HTR-8/SVneo (cell line): ENCODE data around the gene NAIP.
"Not testable (repeated sequence)": the region's sequence is repeated elsewhere in the genome, so short reads cannot be mapped to it uniquely, and the experiment has no call there.

Experiments
- DNase-seq: peaks from one replicate; pipeline ENCODE4 v3.0.0; 2011; ENCODE audit warnings: low spot score, mixed read lengths; ENCODE audit not compliant: insufficient read length
- FAIRE-seq: peaks from 2 replicates; lab custom pipeline; 2011; peaks lifted over from hg19 to GRCh38; lab: Jason Lieb, UNC

NAIP gene

GRCh38 chr5:71025289-71025953 lies at the start of gene NAIP:
Gene NAIP (minus strand): TSS chr5:71025339. CDS start chr5:71012915, 12,424 bp downstream.
- not testable (repeated sequence) for DNase-seq, FAIRE-seq

- DNase-seq, FAIRE-seq: not testable (repeated sequence)
Measured at GRCh38 chr5:71067262-71067928, 42.3 kb upstream of the NAIP start, which contains the start of gene GTF2H2. Gene GTF2H2 (minus strand): TSS chr5:71067676. CDS start chr5:71062763, 4,913 bp downstream.

GRCh38 chr5:71061322-71061721 lies 36.2 kb upstream of the NAIP start:
- not testable (repeated sequence) for FAIRE-seq, DNase-seq

- not testable (repeated sequence) for FAIRE-seq, DNase-seq
Measured at GRCh38 chr5:71059426-71059825, 34.3 kb upstream of the NAIP start.

- not testable (repeated sequence) for DNase-seq, FAIRE-seq
Measured at GRCh38 chr5:71044808-71045207, 19.7 kb upstream of the NAIP start.

GRCh38 chr5:71044128-71044527 lies 19.0 kb upstream of the NAIP start:
- FAIRE-seq: not testable (repeated sequence)

GRCh38 chr5:71031046-71031776 lies 6.1 kb upstream of the NAIP start:
- not testable (repeated sequence) for DNase-seq, FAIRE-seq

More at GRCh38 chr5:71044128-71044527, 19.0 kb upstream of the NAIP start:
- not testable (repeated sequence) for DNase-seq

GRCh38 chr5:71020643-71021042 lies 4.5 kb downstream of the NAIP start:
- not testable (repeated sequence) for FAIRE-seq, DNase-seq

- not testable (repeated sequence) for FAIRE-seq
Measured at GRCh38 chr5:71018376-71019005, 6.6 kb downstream of the NAIP start.

GRCh38 chr5:71014176-71014575 lies 11.0 kb downstream of the NAIP start:
- no peak for DNase-seq
- FAIRE-seq: no peak

More at GRCh38 chr5:71018376-71019005, 6.6 kb downstream of the NAIP start:
- not testable (repeated sequence) for DNase-seq

GRCh38 chr5:71013575-71013974 lies 11.6 kb downstream of the NAIP start:
- DNase-seq: peak; percentile 13
- FAIRE-seq: no peak

- no peak for FAIRE-seq
- DNase-seq: no peak
Measured at GRCh38 chr5:71011194-71011792, 13.8 kb downstream of the NAIP start.

GRCh38 chr5:71006983-71007382 lies 18.2 kb downstream of the NAIP start:
- DNase-seq, FAIRE-seq: not testable (repeated sequence)

GRCh38 chr5:70984882-70985281 lies 40.3 kb downstream of the NAIP start:
- not testable (repeated sequence) for DNase-seq, FAIRE-seq

- not testable (repeated sequence) for FAIRE-seq, DNase-seq
Measured at GRCh38 chr5:70967220-70967619, 57.9 kb downstream of the NAIP start.

- DNase-seq, FAIRE-seq: not testable (repeated sequence)
Measured at GRCh38 chr5:70964531-70964930, 60.6 kb downstream of the NAIP start.

GRCh38 chr5:70953068-70953467 lies 72.1 kb downstream of the NAIP start:
- not testable (repeated sequence) for DNase-seq, FAIRE-seq

- DNase-seq, FAIRE-seq: not testable (repeated sequence)
Measured at GRCh38 chr5:70932560-70932959, 92.6 kb downstream of the NAIP start.

GRCh38 chr5:70931709-70932368 lies 93.3 kb downstream of the NAIP start:
- not testable (repeated sequence) for DNase-seq, FAIRE-seq
